ENCODE results near the gene TRIM45. TPM values are rescaled to one million over a fixed set of nuclear protein-coding genes. Genes with fewer than 3 reads are reported as not detected.
"Not testable (repeated sequence)": the region's sequence is repeated elsewhere in the genome, so short reads cannot be mapped to it uniquely, and the experiment has no call there.

TRIM45 gene
- total and polyA plus RNA-seq, 9 donors, result 2.9 to 7.7 (median 5.8) TPM

- Histone ChIP-seq H3K27me3 (no peaks in the 10 kb centered on the region), H3K4me3 (no peak overlapping the region), H3K27ac (no peak overlapping the region), H3K36me3 (no peaks in the 10 kb centered on the region), H3K9me3 (no peaks in the 10 kb centered on the region), H3K4me1 (ENCODE audit: insufficient read depth) (no peaks in the 10 kb centered on the region)
- intact Hi-C loops (cut with DNase I), result no loop called here
- 61 to 78% (median 63%) methylated on average over 4 of the region's 4 CpGs for WGBS, 3 donors
- TF ChIP-seq EP300 (IDR thresholded peaks at IDR 0.05), result no peak
- no peak for TF ChIP-seq CTCF (IDR thresholded peaks at IDR 0.05)
- no peak for TF ChIP-seq POLR2A (IDR thresholded peaks at IDR 0.05)
- no peak for DNase-seq
Measured at GRCh38 chr1:117164209-117164608, 42.7 kb upstream of the TRIM45 start.

GRCh38 chr1:117162816-117163215, 41.3 kb upstream of the TRIM45 start:
- DNase-seq, result no peak
- Histone ChIP-seq H3K27ac (no peak overlapping the region), H3K4me3 (no peak overlapping the region), H3K36me3 (no peaks in the 10 kb centered on the region), H3K27me3 (no peaks in the 10 kb centered on the region), H3K4me1 (ENCODE audit: insufficient read depth) (no peaks in the 10 kb centered on the region), H3K9me3 (no peaks in the 10 kb centered on the region)
- intact Hi-C loops (cut with DNase I), result no loop called here
- no peak for TF ChIP-seq CTCF (IDR thresholded peaks at IDR 0.05)
- TF ChIP-seq POLR2A (IDR thresholded peaks at IDR 0.05), result no peak
- TF ChIP-seq EP300 (IDR thresholded peaks at IDR 0.05), result no peak
- WGBS, 3 donors, result 77 to 82% (median 80%) methylated on average over 6 of the region's 6 CpGs

- H3K9me3 ChIP-seq, result no peaks in the 10 kb centered on the region
- no peak overlapping the region for H3K27ac ChIP-seq
- intact Hi-C loops (cut with DNase I), result no loop called here
- no peak overlapping the region for H3K4me3 ChIP-seq
- no peaks in the 10 kb centered on the region for H3K36me3 ChIP-seq
- no peaks in the 10 kb centered on the region for H3K4me1 ChIP-seq (ENCODE audit: insufficient read depth)
- TF ChIP-seq POLR2A (IDR thresholded peaks at IDR 0.05), result no peak
- TF ChIP-seq EP300 (IDR thresholded peaks at IDR 0.05), result no peak
- TF ChIP-seq CTCF (IDR thresholded peaks at IDR 0.05), result no peak
- WGBS, 3 donors, result 25 to 41% (median 32%) methylated on average over 1 of the region's 1 CpG
- DNase-seq, result no peak
- no peaks in the 10 kb centered on the region for H3K27me3 ChIP-seq
Measured at GRCh38 chr1:117161887-117162286, 40.3 kb upstream of the TRIM45 start.

- H3K36me3 ChIP-seq; H3K27ac ChIP-seq; H3K4me3 ChIP-seq; intact Hi-C loops (cut with DNase I); H3K4me1 ChIP-seq (ENCODE audit: insufficient read depth); H3K27me3 ChIP-seq; H3K9me3 ChIP-seq; DNase-seq: not testable (repeated sequence)
- WGBS, 3 donors, result 88 to 92% (median 88%) methylated on average over 5 of the region's 5 CpGs
Measured at GRCh38 chr1:117151305-117151704, 29.8 kb upstream of the TRIM45 start.

GRCh38 chr1:117150316-117150715, 28.8 kb upstream of the TRIM45 start:
- WGBS, 3 donors, result 63 to 72% (median 69%) methylated on average over 2 of the region's 2 CpGs
- H3K9me3 ChIP-seq, result no peaks in the 10 kb centered on the region
- TF ChIP-seq EP300 (IDR thresholded peaks at IDR 0.05) (no peak), POLR2A (IDR thresholded peaks at IDR 0.05) (no peak), CTCF (IDR thresholded peaks at IDR 0.05) (no peak)
- intact Hi-C loops (cut with DNase I), result no loop called here
- H3K27me3 ChIP-seq, result no peaks in the 10 kb centered on the region
- DNase-seq, result no peak
- H3K36me3 ChIP-seq, result no peaks in the 10 kb centered on the region
- H3K4me3 ChIP-seq, result no peak overlapping the region
- no peak overlapping the region for H3K27ac ChIP-seq
- H3K4me1 ChIP-seq (ENCODE audit: insufficient read depth), result no peaks in the 10 kb centered on the region

All from ovary (tissue), 9 donors.